ENCODE results near the gene HIVEP1. TPM values are rescaled to one million over a fixed set of nuclear protein-coding genes. Genes with fewer than 3 reads are reported as not detected.

The HIVEP1 gene
- polyA plus RNA-seq, 3 donors, result 1.7 to 8.7 (median 2.7) TPM

DNA sequence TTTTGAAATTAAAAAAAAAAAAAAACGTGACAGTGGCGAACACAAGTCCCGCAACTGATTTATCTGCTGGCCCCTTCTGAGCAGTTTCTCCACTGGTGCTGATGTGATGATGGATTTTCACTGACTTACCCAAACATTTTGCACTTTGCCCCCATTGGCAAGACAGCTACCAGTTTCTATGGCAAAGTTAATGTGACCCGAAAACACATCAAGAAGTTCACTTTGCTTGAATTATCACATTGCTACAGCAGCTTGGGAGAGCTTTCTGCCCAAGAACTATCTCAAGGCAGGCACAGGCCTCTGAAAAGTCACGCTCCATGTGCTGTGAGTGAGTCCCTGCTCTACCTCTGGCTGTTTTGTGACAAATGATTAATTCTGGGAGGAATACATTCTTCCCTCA is 150.1 kb downstream of the HIVEP1 start:
- Mint-ChIP-seq H3K36me3 (peaks cover 39 to 46% of the 10 kb centered on the region in 2 donors), H3K9me3 (peaks cover 0 to 2% (median 0%) of the 10 kb centered on the region in 7 donors), H3K4me1 (peaks cover 8% of the 10 kb centered on the region), H3K27me3 (ENCODE audit: low read depth in 3 of 3) (no peaks in the 10 kb centered on the region), H3K4me3 (no peak overlapping the region), H3K27ac (no peak overlapping the region)
- Histone ChIP-seq H3K36me3 (replicated peaks in 1 of 2; ENCODE audit: control insufficient read depth in 1 of 2, insufficient read depth in 2 of 2, low read length in 2 of 2) (peaks cover 6 to 34% of the 10 kb centered on the region in 2 donors), H3K27ac (ENCODE audit: low read depth in 1 of 2, low read length in 2 of 2) (no peak overlapping the region), H3K4me3 (replicated peaks in 1 of 3; ENCODE audit: low read depth in 2 of 3, low read length in 3 of 3) (no peak overlapping the region), H3K79me2 (ENCODE audit: insufficient read depth, low read length) (no peaks in the 10 kb centered on the region), H3K27me3 (ENCODE audit: control insufficient read depth in 2 of 2, insufficient read depth in 2 of 2, low read length in 2 of 2) (no peaks in the 10 kb centered on the region), H3K4me2 (replicated peaks; ENCODE audit: extremely low read depth, low read length, poor library complexity, severe bottlenecking) (no peak overlapping the region), H2AFZ (ENCODE audit: insufficient read depth, low read depth, low read length, poor library complexity, severe bottlenecking) (no peak overlapping the region), H3K4me1 (ENCODE audit: control insufficient read depth in 1 of 2, insufficient read depth in 2 of 2, low read length in 2 of 2) (no peaks in the 10 kb centered on the region), H3K9ac (ENCODE audit: insufficient read depth, low read length, poor library complexity, severe bottlenecking) (no peak overlapping the region), H4K20me1 (ENCODE audit: insufficient read depth, low read length) (no peaks in the 10 kb centered on the region), H3K9me3 (replicated peaks in 1 of 2; ENCODE audit: control insufficient read depth in 1 of 2, insufficient read depth in 1 of 2, low read length in 2 of 2) (no peaks in the 10 kb centered on the region)
- no peak for DNase-seq
- intact Hi-C loops (cut with micrococcal nuclease), result no loop called here
- TF ChIP-seq, protein P1, sequence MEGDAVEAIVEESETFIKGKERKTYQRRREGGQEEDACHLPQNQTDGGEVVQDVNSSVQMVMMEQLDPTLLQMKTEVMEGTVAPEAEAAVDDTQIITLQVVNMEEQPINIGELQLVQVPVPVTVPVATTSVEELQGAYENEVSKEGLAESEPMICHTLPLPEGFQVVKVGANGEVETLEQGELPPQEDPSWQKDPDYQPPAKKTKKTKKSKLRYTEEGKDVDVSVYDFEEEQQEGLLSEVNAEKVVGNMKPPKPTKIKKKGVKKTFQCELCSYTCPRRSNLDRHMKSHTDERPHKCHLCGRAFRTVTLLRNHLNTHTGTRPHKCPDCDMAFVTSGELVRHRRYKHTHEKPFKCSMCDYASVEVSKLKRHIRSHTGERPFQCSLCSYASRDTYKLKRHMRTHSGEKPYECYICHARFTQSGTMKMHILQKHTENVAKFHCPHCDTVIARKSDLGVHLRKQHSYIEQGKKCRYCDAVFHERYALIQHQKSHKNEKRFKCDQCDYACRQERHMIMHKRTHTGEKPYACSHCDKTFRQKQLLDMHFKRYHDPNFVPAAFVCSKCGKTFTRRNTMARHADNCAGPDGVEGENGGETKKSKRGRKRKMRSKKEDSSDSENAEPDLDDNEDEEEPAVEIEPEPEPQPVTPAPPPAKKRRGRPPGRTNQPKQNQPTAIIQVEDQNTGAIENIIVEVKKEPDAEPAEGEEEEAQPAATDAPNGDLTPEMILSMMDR (IDR thresholded peaks at IDR 0.05), result no peak
- 93% methylated on average over 3 of the region's 5 CpGs for WGBS (ENCODE audit: insufficient coverage)

- no peak overlapping the region for H3K27ac ChIP-seq (ENCODE audit: low read depth in 1 of 2, low read length in 2 of 2)
- H3K79me2 ChIP-seq (ENCODE audit: insufficient read depth, low read length), result no peaks in the 10 kb centered on the region
- no peaks in the 10 kb centered on the region for H3K27me3 Mint-ChIP-seq (ENCODE audit: low read depth in 3 of 3)
- H3K4me1 Mint-ChIP-seq, result peaks cover 8% of the 10 kb centered on the region
- WGBS (ENCODE audit: insufficient coverage), result 0% methylated on average over 2 of the region's 3 CpGs
- H3K27me3 ChIP-seq (ENCODE audit: control insufficient read depth in 2 of 2, insufficient read depth in 2 of 2, low read length in 2 of 2), result no peaks in the 10 kb centered on the region
- H4K20me1 ChIP-seq (ENCODE audit: insufficient read depth, low read length), result no peaks in the 10 kb centered on the region
- no peak overlapping the region for H3K9ac ChIP-seq (ENCODE audit: insufficient read depth, low read length, poor library complexity, severe bottlenecking)
- no peaks in the 10 kb centered on the region for H3K4me1 ChIP-seq (ENCODE audit: control insufficient read depth in 1 of 2, insufficient read depth in 2 of 2, low read length in 2 of 2)
- no peak overlapping the region for H2AFZ ChIP-seq (ENCODE audit: insufficient read depth, low read depth, low read length, poor library complexity, severe bottlenecking)
- peaks cover 6 to 34% of the 10 kb centered on the region in 2 donors for H3K36me3 ChIP-seq (replicated peaks in 1 of 2; ENCODE audit: control insufficient read depth in 1 of 2, insufficient read depth in 2 of 2, low read length in 2 of 2)
- H3K36me3 Mint-ChIP-seq, result peaks cover 37 to 44% of the 10 kb centered on the region in 2 donors
- no peaks in the 10 kb centered on the region for H3K9me3 ChIP-seq (replicated peaks in 1 of 2; ENCODE audit: control insufficient read depth in 1 of 2, insufficient read depth in 1 of 2, low read length in 2 of 2)
- peak overlapping the region in 1 of 7 donors; percentile 51 for H3K27ac Mint-ChIP-seq
- no peak overlapping the region for H3K4me3 Mint-ChIP-seq
- no peak overlapping the region for H3K4me3 ChIP-seq (replicated peaks in 1 of 3; ENCODE audit: low read depth in 2 of 3, low read length in 3 of 3)
- H3K9me3 Mint-ChIP-seq, result peaks cover 0 to 2% (median 0%) of the 10 kb centered on the region in 7 donors
- H3K4me2 ChIP-seq (replicated peaks; ENCODE audit: extremely low read depth, low read length, poor library complexity, severe bottlenecking), result no peak overlapping the region
- DNase-seq, result no peak
- TF ChIP-seq, protein P1 (IDR thresholded peaks at IDR 0.05), result no peak
- intact Hi-C loops (cut with micrococcal nuclease), result no loop called here
These were observed 151.0 kb downstream of the HIVEP1 start for GRCh38 chr6:12163149-12163548.
